GM19467 (cell line): ENCODE results near the gene C10orf105.

Experiments used
- ATAC-seq: cut with Tn5 transposase; IDR thresholded peaks from one replicate; pipeline ENCODE4 v1.9.1; 2021; ENCODE audit warnings: mild to moderate bottlenecking, moderate library complexity; ENCODE audit not compliant: unreplicated experiment

The C10orf105 gene

DNA sequence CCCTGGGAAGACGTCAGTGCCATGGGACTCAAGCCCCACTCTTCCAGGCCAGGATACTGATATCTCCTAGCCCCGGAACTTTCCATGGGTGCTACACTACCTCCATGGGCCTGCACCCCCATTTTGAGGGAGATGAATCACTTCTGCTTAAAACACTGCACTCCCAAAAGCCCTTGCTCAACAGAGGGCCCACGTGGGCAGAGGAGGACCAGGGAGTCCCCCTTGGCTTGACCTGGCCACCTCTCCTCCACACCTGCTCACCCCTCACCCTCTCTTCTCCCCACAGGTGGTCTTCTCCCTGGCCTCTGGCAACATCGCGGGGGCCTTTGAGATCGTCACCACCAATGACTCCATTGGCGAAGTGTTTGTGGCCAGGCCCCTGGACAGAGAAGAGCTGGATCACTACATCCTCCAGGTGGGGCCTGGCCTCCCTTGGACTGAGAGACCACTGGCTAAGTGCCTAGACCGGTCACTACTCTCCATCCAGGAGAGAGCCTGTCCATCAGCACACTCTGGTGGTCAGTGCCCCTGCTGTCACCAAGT, 19.9 kb upstream of the C10orf105 start:
- no peak for ATAC-seq

DNA sequence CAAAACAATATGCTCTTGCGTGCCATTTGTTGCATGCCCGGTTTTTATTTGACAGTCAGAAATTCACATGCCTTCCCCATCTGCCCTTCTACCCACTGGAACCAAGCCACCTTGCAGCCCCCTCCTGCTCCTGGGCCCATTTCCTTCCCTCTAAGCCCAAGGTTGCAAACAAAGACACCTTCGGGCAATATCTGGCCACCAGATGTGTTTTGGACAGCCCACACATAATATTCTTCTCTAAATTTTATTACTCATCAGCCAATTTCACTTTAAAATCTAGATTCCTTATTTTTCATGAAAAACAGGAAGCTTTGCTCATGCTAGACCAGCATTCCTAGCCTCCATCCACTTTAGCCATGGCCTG, 18.2 kb upstream of the C10orf105 start:
- no peak for ATAC-seq

DNA sequence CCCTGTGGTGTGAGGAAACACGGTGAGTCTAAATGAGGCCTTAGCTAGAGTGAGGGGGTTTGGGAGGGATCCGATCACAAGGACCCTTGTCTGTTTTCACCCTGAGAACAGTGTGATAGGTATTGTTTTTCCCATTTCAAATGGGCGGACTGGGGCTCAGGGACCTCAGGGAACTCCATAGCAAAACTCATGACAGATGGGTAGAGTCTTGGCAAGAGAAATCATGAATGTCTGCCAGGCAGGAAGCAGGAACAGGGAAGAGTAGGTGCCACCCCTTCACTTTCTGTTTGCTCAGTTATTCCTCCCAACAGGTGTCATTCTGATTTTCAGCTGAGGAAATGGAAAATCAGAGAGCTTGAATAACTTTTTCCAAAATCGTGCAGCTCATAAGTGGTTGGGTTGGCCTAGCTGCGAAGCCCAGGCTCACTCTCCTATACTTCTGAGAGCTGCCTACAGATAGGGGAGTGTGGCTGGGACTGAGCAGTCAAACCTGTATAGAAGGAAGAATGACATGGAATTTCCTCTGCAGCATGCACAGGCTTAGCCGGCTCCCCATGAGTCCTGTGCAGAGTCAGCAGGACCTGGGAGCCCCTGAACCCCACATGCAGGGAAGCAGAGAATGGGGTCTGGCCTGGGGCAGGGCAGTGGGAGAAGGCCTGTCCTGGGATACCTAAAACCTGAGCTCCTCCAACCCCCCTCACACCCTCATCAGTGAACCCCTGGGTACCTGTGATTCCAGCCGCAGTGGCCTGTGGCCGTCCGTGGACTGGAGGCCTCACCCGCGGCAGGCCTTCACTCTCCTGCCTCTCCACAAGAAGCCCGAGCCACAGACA, 17.6 kb upstream of the C10orf105 start:
- no peak for ATAC-seq

DNA sequence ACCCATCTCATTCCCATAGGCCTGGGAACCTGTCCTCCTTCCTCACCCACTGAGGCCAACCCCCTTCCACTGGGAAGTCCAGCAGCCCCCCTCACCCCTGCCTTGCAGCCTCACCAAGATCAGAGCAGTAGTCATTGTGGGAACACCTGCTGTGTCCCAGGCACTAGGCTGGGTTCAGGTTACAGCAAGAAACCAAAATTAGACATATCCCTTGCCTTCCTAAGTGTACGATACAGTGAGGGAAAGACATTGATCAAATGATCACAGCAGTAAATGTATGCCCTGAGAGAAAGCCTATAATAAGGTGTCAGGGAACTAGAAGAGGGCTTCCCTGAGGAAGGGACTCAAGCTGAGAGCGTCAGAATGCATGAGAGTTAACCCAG, 17.0 kb upstream of the C10orf105 start:
- no peak for ATAC-seq

DNA sequence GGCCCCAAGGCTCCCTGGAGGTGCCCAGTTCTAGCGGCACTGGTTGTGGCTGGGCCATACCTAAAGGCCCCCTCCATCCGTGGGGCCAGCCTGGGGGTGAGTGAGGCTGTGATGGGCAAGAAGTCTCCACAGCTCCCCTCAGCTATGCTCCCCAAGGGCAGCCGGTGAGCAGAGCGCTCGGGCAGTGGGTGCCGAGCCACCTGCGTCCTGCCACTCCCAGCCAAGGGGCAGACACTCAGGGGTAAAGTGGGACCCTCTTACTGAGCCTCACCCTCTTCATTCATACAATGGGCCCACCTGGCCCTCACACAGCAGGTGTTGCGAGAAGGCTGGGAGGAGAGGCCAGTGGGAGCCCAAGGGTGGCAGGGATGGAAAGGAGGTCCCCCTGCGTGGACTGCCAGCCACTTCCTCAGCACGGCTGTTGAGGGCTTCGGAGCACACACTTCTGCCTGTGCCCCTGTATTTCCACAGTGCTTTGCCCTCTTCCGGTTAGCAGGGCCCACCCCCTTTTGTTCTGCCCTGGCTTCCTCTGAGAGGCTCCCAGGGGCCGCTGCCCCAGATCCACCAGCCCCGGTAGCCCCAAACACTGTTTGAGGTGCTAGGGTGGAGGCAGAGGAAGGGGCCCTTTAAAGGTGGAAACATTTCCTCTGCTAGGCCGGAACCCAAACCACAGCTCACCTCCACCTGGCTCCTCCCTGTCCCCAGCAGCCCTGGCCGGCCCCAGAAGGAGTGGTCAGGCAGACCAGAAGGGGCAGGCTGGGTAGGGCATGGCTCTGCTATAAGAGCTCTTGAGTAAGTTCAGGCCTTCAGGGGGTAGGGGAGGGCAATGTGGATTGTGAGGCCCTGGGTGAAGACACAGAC, 16.4 kb upstream of the C10orf105 start:
- no peak for ATAC-seq

DNA sequence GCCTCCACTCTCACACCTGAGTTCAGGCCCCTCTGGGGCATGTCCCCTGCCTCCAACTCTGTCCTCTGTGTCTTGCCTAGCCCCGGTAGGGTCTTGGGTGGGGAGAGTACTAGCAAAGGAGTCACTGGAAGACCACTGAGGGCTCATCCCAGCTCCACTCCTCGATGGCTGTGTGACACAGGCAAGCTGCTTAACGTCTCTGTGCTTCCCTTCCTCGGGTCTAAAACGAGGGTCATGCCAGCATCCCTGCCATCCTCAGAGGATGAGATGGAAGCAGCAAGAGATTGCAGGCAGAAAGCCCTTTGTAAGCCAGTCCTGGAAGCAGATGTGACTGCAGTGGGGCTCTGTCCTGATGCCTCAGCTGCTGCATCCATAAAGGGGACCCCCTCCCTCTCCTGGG, 15.2 kb upstream of the C10orf105 start:
- no peak for ATAC-seq

DNA sequence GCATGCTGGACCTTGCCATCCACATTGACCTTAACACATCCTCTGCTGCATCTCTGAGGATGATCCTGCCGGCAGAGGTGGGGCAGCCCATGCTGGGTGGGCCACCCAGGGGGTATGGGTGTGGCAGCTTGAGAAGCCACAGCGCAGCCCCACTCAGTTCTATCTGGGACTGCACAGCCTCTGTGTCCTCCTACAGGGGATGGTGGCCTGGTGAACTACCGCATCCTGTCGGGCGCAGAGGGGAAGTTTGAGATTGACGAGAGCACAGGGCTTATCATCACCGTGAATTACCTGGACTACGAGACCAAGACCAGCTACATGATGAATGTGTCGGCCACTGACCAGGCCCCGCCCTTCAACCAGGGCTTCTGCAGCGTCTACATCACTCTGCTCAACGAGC, 12.2 kb upstream of the C10orf105 start:
- no peak for ATAC-seq

DNA sequence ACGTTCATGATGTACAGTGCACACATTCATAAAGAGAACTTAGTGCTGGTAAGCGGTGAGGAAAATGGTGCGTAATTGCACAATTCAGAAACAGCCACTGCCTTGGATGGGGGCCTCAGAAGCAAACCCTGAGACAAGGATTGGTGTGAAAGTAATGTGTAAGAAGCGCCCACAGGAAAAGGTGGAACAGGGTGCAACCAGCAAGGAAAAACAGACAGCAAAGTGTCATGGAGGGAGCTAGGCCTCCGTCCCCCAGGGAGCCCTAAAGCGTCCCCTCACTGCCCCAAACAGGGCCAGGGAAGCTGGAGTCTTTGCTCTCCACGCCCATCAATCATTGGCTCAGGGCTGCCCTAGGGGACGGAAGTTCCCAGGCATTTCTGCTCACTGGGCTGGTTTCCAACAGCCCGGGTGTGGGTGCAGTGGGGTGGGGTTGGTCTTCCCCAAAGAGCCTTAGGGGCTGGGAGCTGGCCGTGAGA, 9.6 kb upstream of the C10orf105 start:
- no peak for ATAC-seq

DNA sequence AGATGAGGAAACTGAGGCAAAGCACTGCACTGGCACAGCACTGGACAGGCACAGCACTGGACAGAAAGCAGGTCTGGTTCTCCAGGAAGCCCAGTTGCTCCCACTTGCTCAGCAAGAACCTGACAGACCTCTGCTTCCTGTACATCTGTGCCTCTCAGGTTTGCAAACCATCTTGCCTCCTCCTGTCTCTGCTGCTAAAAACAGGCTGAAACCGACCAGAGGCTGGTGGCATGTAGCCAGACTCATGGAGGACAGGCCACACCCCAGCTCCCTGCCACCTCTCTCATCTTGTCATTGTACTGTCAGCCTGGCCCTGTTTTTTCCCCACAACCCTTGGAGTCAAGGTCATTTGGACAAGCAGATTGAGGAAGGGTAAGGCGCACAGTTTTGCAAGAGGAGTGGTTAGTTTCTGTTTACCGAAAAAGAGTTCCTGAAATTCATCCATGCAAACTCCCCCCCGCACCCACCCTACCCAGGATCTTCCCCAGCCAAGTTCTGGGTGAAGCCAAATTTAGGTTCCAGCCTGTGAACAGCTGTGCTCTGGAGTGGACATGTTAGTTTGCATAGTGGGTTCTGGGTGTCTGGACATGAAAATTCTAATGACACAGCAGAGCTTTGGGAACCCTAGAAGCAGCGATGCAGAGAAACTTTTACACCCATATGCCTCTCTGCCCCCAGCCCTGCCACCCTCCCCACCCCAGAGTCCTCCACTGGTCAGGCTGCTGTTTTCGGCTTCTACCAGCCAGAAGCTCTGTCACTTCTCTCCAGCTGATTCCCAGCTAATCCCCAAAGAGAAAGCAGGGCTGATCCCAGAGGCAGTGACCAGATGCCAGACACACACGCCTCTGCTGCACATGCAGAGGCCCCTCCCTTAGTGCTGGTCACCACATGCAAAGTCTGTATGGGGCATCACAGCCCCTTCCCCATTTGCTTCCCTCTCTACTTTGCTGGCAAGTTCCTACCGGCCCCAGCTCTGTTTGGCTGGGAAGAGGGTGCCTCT, 8.5 kb upstream of the C10orf105 start:
- ATAC-seq: peak; percentile 52

DNA sequence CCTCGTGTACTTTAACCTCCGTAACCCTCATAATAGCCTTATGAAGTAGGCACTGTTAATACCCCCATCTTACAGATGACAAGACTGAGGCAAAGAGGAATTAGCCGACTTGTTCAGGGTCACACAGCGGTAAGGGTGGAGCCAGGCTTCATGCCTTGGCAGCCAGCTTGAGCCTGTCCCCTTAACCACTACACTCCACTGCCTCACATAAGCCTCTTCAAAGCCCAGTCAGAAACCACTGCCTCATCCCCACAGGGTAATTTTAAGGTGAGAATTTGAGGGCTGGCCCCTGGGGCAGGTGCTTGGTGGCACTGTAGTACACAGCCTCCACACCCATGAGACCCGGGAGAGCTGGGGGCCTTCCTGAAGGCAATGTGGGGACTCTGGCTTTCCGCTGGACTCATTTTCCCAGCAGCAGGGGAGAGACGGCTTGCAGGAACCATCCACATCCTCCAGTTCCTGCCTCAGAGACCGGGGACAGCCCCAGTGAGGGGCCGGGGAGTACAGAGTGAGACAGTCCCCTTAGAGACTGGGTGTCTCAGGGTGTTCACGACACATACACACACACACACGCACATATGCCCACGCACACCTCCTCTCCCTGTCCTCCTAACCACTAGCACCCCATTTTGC, 7.6 kb upstream of the C10orf105 start:
- ATAC-seq: peak; percentile 36

DNA sequence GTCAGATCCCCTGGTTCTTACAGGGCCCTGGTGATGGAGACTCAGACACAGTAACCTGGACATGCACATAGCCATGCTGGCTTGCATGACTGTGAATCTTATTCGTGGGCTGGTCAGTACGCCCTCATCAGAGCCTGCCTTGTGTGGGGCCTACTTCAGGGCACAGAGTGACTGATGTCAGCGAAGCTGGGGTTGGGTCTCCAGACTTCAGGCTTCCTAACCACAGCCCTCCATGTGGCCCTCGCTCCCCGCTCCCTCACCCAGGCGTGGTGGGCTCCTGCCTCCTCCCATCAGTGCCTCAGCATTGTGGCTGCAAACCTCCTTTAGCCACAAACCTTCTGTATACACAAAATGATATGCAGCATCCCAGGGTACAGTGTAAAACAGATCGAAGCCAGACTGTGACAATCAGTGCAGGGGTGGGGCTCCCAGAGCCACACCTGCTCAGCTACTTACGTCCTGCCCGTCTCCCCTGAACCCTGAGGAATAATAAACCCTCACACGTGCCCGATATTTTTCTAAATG, 7.1 kb upstream of the C10orf105 start:
- no peak for ATAC-seq

DNA sequence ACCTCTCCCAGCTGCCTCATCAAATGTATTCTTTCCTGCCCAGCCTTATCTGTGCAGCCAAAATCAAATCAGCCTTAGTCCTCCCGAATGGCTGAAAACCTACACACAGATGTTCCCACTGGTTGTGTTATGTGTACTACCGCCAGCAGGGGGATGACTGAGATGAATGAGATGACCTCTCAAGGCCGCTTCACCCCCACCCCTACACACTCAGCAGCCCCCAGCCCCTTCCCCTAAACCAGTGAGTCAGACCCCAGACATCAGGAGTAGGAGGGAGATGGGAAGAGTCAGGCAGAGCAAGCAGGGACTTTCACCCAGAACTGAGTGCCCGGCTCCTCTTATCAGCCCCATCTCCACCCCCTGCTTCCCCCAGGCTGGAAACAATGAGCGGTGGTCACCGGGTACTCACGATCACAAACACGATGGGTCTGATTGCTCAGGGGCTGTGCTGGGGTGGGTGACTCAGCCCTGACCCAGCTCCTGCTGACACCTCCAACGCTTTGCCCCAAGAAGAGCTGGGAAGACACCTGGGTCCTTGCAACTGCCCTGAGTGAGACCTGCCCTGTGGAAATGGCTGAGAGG, 6.5 kb upstream of the C10orf105 start:
- ATAC-seq: no peak

DNA sequence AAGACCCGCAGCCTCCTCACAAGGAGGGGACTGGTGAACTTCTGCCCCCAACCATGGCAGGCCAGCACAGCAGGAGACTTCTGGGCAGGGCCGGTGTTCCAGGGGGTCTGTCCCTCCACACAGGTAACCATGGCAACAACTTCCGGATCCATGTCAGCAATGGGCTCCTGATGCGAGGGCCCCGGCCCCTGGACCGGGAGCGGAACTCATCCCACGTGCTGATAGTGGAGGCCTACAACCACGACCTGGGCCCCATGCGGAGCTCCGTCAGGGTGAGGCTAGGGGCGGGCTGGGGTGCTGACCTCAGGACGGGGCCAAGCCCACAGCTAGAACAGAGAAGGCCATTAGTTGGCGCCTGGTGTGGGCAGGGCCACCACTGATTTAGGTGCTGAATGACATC, 5.7 kb upstream of the C10orf105 start:
- ATAC-seq: no peak

DNA sequence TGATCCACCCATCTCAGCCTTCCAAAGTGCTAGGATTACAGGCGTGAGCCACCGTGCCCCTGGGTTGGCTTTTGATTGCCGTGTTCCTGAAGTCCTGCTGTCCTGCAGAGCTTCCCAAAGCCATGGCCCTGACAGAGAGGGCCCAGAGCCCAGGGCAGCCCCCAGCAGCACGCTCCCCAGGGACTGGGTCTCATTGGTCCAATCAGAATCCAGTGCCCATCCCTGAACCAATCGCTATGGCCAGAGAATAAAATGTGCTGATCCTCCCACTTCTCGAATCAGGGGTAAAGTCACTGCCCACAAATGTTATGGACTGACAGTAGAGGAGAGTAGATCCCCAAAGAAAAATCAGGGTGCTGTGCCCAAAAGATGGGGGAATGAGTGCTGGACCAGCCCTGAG, 5.0 kb upstream of the C10orf105 start:
- ATAC-seq: no peak

DNA sequence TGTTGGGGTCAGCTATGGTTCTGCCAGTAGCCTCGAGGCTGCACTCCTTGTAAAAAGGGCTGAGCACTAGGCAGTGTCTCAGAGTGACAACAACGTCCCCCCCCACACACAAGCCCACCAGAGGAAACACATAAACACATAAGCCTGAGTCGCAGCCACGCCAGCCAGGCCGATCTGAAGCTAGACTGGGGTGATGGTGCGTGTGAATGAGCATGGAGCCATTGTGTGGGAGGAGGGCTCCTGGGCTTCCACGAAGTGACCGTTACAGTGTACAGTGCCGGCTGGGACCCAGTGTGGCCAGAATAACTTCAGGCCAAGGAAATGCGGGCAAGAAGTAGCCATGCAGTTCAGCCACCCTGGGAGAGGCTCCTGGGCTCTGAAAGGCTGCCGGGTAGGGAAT, 3.7 kb upstream of the C10orf105 start:
- no peak for ATAC-seq

DNA sequence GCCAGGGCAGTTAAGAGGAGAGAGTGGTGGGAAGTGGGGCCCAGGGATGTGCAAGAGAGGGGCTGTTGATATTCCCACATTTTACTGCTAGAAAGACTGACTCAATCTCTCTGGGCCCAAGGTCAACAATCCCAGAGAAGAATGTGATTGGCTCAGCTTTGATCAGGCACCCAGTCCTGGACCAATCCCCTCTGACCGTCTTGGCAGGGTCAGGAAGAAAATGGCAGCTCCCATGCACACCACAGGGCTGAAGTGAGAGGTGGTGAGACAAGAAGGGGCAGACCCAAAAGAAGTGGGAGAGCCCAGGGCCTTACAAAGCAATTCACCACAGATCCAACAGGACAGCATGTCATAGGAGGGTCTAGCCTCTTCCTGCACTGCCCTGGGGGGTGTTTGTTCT, 3.3 kb upstream of the C10orf105 start:
- no peak for ATAC-seq

DNA sequence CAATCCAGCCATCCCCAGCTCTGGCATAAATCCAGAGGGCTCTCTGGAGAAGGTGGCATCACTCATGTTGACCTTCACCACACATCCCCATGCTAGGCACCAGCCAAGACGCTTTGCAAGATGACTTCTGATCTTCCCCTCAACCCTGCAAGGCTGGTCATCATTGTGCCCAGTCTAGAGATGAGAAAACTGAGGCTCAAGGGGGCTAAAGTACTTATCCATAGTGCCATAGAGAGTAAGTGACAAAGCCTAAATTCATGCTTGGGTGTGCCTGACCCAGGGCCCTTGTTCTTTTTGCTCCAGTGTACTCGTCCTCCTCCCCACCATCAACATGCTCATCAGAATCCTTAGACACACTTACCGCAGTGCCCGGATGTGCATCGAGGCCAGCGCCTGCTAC, 1.7 kb upstream of the C10orf105 start:
- ATAC-seq: no peak

DNA sequence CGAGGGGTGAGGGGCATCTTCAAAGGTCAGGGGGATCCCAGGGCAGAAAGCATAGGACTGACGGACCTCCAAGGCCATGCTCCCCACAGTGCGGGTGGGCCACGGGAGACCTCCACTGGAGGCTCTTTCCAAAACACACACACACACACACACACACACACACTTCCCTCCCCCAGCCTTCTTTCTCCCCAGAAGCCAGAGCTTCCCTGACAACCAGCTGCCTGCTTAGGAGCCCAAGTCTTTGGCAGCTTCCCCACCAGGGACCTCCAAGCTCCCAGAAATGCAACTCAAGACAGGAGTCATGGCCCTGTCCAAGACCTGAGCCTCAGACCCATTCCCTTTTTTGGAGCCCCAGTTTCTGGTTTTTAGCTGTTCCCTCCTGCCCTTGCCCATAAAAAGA, 710 bp upstream of the C10orf105 start:
- no peak for ATAC-seq

DNA sequence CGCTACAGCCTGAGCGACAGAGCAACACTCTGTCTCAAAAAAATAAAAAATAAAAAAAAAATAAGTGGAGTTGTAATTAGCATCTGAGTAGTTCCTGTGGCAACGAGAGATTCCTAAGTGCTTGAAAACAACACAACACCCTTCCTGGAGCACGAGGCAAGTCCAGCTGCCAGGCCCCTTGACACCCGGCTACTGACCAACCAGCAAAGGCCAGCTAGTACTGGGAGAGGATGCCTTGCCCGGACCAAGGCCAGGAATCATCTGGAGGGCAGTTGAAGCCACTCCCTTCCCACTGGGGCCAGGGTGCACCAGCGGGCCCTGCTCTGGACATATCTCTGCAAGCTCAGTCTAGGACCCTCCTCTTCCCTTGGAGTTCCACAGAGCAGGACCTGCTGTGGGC, 536 bp downstream of the C10orf105 start:
- ATAC-seq: no peak
